ENCODE data around the gene WDR6.

The WDR6 gene

DNA sequence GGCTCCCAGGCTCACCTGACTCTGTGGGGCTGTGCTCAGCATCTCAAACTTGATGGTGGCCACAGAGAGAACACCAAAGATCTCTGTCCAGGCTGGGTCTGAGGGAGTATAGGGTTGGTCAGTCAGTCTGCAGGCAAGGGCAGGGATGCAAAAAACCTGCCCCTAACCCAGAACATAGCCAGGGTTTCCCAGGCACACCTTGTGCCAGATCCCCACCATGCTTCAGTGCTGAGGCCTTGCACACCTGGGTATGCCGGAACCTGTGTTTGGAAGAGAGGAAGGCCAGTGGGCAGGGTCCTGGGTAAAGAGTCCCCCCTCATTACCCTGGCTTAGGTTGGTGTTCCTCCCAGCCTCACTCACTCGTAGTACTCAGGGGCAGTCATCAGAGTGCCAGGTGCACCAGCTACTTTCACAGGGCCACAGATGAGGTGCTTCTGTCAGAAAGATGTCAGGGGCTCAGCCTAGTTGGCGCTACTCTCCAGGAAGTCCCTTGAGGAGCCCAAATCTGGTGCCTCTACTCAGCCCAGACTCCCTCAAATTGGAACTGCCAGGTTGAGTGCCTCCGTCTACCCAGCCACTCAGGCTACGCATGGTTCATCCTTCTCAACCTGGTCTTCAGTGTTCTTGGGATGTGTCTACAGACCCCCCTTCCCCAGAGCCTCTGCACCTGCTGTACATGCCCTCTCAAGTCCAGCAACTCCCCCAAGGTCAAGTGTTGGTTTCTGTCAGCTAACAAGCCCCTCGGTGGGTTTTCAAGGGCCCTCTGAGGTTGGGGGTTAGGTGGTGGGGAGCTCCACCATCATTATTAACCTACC lies 9.4 kb downstream of the WDR6 start:
- DNase-seq, result no peak

DNA sequence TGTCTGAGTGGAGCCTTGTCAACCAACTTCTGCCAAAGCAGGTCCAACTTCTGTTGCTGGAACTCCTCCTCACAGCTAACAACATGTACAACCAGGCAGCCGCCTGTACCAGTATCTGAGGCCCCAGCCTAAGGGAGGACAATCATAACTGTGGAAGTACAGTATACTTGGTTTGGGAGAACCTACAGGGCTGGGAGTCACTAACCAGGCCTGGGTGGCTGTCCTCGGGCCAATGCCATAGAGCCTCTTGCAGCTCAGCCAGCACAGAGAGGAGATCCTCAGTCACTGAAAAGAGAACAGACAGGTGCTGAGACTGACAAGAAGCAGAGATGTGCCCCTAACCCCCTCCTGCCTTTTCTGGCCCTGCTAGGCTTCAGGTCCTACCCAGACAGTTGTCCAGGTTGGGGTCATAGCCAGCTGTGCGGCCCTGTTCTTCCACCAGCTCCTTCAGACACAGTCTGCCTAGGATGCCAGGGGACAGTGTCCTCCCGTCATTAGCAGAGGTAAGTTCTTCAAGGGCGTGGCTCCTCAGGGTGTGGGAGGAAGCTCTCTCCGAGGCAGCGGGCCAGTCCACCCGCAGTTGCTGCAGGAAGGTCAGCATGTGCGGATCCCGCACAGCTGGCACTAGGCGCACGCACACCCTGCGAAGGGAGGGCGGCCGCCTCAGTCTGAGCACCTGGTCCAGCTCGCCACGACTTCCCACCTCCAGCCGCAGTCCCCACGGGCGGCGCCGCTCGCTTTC lies 10.2 kb downstream of the WDR6 start:
- peak; percentile 53 to 55 for DNase-seq

DNA sequence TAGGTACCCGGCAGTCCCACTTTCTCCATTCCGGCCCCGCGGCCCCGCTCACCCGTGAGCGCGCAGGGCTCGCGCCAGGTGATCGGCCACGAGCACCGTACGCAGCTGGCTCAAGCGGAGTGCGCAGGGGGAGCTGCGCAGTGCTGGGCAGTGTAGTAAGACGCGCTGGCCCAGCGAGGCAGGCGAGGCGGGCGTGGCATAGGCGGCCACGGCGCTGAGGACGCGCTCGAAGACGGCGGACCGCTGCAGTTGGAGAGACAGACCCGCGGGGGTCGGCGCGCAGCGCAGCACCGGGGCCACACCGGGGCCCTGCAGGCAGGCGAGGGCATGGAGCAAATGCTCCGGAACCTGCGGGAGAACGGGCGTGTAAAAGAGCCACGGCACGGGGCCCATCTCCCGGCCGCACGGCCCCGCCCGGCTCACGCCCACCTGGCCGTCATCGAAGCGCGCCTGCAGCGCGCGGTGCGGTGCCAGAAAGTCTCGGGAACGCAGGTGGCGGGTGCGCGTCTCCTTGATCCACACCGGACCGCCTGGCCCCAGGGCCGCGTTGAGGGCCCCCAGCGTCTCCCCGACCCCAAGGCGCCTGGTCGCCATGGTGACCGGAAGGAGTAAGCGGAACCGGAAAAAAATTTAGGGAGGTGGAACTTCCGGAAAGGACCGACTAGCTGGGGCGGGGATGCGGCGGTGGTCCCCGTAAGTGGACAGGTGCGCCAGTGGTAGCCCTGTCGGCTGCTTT lies 10.9 kb downstream of the WDR6 start, which contains the start of gene DALRD3:
Gene DALRD3, minus strand, starts transcription at position 610 of the 736 bp plus-strand sequence. Its CDS starts 16 bp downstream, at position 594.
- peak; percentile 78 to 82 for DNase-seq

DNA sequence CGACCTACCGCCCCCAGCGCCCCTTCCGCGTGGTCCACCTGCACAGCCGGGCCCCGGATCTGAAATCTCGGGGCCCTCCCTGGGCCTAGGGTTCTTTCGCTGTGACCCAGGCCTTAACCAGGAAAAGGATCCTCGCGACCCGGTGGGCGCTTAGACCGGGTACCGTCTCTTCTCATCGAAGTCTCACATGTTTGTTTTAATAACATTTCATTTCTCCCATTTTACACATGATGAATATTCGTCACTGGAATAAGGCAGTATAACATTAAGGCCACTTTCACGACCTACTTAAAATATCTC lies 11.5 kb downstream of the WDR6 start:
- DNase-seq, result peak; percentile 68 to 77

DNA sequence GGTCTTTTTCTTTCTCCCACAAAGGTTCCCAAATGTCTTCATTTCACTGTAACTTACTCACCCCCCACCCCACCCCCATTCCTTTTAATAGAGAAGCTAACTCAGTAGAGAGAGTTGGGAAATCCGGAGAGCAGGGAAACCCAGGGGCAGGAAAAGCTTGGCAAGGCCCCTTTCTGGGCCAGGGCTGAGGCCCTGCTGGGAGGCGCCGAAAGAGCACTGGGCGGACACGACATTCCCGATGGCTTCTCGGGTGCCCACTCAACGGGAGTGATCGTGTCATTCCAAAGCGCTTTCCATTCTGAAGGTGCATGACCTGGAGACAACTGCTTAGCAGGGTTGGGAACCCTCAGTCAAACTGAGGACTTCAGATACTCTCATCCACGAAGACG lies 12.7 kb downstream of the WDR6 start:
- DNase-seq, result peak; percentile 41 to 61

DNA sequence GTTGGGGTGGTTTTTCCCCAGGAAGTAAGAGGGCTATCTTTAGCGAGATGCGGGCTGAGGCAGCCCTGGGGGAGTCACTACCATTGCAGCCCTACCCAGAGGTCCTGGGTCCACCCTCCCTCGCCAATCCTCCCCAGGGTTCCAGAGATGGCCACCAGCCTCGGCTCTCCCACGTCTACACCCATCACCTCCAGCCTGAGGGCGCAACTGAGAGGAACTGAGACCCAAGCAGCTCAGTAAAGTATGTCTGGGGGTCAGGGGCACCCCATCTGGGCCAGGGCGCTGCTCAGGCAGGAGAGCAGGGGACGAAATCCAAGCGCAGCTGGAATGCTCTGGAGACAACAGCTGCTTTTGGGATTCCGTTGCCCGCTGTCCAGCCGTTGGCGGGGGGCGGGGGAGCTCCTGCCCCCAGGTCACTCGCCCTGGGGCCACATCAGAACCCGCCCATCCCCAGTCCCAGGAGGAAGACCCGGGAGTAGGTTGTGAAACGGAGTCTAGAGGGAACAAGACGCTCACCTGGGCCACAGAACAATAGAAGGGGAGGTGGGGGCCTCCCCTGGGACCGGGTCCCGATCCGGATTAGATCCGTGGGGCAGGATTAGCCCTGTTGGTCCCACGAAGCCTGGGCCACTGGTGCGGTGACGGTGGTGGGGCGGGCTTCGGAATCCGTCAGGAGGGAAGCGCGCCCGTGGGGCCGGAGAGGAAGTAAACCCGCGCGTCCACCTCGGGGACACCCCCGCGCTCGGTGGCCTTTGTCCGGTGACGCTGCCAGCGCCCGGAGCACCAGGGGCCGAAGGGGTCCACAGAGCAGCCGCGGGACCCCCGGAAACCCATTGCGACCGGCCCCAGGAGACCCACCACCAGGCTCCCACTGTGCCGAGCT lies 13.4 kb downstream of the WDR6 start:
- peak; percentile 61 to 62 for DNase-seq

DNA sequence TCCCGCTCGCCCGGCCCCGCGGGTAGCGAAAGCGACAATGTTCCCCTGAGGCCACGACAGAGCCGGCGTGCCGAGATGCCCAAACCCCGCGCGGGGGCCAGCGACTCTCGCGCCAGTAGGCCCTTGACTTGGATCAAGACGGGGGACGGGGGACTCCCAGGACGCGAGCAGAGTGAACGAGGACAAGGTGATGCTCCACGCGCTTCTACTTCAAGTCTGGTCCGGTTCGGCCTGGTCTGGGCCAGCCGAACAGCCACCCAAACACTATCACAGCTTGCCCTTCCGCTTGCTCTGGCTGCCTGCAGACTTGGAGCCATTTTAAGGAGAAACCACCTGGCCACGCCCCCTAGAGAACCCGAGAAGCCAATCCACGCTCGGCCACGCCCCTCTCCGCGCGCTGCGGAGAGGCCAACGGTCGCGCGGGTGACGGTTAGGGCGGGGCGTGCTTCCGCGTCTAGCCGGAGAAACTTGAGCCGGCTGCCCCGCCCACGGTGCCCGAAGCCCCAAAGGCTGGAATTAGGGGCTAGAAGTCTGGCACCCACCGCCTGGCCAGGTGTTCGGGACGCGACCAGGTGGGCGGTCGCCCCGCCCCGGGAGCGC lies 14.1 kb downstream of the WDR6 start:
- DNase-seq, result peak; percentile 96 to 97

DNA sequence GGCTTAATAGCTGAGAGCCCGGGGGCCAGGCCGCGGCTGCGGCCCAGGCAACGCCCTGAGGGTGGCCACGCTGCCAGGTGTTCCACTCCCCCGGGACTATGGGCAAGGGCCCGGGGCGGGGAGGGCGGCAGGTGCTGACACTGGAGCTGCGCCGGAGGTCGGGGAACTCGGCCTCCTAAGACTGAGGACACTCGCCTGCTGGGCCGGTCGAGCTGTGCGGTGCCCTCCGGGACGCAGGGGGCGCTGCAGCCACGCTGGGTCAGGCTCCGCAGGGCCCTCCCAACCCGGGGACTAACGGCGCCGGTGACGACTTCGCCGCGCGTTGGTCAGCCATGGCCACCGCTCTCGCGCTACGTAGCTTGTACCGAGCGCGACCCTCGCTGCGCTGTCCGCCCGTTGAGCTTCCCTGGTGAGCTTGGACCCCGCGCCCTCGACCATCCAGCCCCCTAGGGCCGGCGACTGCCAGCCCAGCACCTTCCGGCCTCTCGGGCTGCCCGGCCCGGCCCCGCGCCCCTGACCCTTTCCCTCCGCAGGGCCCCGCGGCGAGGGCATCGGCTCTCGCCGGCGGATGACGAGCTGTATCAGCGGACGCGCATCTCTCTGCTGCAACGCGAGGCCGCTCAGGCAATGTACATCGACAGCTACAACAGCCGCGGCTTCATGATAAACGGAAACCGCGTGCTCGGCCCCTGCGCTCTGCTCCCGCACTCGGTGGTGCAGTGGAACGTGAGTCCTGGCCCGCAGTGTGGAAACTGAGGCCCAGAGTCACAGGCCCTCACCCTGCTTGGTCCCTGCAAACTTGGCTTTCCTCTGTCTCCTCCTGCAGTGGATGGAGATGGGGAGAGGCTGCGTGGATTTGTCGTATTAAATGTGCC lies 14.9 kb downstream of the WDR6 start, which contains the start of gene NDUFAF3:
Gene NDUFAF3, plus strand, starts transcription at position 309 of the 875 bp plus-strand sequence. Its CDS starts 24 bp downstream, at position 333.
- DNase-seq, result peak; percentile 70 to 78

DNA sequence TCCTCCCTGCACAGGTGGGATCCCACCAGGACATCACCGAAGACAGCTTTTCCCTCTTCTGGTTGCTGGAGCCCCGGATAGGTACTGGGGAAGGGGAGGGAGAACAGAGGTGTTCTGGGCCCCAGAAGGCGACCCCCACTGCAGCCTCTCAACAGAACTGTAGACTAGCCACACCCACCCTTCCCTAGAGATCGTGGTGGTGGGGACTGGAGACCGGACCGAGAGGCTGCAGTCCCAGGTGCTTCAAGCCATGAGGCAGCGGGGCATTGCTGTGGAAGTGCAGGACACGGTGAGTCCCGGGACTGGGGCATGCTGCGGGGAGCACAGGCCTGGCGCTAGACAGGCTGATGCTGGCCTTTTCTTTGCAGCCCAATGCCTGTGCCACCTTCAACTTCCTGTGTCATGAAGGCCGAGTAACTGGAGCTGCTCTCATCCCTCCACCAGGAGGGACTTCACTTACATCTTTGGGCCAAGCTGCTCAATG lies 15.5 kb downstream of the WDR6 start:
- peak; percentile 35 to 42 for DNase-seq

DNA sequence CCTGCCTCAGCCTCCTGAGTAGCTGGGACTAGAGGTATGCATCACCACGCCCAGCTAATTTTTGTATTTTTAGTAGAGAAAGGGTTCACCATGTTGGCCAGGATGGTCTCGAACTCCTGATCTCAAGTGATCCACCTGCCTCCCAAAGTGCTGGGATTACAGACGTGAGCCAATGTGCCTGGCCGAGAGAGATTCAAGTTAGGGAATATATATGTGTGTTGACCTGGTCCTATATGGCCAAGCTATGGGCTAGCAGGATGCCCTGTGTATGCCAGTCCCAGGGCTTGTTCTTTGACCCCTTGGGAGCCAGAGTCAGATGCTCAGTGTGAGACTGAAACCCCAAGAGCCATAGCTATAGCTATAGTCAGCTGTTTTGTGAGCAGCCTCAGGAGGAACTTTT lies 16.6 kb downstream of the WDR6 start:
- no peak for DNase-seq

DNA sequence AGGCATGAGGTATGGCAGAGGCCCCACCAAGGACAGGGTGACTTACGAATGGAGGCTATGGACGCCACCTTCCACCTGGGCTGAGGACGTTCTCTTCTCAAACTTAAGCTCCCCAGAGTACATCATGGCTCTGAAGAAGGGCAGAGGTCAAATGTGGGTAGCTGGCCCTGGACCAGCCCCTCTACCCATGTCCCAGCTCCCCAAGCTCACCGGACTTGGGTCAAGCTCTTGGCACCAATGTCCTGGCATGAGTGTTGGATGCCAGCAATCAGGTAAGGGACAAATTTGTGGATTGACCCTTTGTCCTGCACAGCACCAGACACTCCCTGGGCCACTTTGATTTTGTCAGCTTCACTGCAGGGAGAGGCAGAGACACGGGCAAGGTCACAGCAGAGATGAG lies 17.3 kb downstream of the WDR6 start:
- no peak for DNase-seq

DNA sequence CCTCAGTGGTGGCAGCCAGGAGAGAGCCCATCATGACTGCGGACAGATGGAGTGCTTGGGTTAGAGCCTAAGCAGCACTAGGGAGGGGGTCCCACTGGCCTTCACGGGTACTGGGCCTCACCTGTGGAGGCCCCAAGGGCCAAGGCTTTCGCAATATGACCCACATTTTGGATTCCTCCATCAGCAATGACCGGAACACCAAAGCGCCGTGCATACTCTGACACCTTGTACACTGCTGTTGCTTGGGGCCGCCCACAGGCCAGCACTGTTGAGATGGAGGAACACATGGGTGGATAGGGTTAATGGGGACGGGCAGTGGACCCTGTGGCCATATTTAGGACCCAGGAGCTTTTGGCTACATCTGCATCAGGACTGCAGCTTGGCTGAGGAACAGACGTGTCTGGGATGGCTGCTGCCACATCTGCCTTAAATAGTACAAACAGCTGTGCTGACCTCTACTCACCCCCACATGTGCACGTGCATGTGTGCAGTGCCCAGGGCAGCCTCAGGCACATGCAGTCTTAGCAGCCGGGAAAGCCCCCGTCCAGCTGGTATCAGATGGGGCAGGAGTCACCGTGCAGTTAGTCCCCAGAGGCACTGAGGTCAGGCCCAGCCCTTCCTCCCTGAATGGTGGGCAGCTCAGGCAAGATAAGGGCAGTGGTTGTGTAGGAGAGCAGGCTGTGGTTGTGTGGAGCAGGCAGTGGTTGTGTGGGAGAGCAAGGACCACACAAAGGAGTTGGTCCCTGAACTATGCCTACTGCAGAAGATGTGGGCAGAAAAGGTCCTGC lies 18.0 kb downstream of the WDR6 start:
- DNase-seq, result no peak

DNA sequence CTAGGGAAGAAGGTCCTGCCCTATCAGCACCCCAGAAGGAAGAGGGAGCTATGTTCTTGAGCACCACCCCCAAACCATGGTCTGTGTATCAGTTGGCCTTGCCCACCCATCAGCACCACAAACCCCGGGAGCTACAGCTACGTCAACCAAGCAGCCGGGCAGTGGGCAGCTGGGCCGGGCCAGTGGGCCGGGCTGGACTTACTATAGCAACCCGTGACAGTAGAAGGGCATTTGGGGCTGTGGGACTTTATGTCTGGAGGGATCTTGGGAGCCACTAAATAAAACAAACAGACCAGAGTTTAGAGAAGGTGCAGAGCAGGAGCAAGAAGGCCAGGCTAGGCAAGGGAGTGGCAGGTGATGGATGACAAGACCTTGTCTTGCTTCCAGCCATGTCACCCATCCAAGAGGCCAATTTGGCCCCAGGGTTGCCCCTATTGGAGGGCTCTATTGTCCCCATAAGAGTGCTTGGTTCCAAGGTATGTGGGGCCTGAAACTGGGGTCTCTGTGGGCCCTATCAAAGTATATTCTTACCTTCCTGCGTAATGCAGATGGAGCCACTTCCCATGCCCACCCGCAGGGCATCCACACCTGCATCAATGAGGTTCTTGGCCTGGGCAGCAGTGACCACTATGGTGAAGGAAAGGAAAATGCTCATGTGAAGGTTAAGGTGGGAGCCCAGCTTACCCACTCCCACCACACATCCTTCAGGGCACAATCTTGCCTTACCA lies 18.8 kb downstream of the WDR6 start:
- no peak for DNase-seq

DNA sequence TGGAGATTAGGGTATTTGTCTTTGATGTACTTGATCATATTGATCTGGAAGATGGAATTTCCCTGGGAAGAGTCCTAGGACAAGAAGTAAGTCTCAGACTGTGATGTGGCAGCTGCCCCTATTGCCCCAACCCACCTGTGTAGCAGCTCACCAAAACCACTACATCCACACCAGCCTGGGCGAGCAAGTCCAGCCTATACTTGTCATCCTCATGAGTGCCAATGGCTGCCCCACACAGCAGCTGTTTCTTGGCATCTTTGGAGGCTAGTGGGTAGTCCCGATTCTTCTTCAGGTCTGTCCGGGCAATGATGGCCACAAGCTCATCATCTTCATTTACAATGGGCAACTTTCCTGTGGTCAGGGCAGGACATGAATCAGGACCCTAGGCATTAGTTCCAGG lies 19.3 kb downstream of the WDR6 start:
- no peak for DNase-seq

DNA sequence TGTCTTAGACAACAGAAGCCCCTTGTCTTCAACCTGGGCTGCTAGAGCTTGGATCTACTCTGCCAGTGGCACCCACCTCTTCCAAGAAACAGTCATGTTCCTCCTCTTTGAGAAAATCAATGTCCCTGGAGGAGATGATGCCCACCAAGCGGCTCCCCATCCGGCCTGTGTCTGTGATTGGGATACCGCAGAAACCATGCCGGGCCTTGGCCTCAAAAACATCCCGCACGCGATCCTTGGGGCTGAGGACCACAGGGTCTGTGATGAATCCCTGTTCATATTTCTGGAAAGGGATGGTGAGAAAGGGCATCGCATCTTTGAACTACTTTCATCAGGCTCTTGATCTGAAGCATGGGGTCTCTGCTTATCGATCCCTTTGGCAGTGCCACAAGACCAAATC lies 20.4 kb downstream of the WDR6 start:
- DNase-seq, result no peak

DNA sequence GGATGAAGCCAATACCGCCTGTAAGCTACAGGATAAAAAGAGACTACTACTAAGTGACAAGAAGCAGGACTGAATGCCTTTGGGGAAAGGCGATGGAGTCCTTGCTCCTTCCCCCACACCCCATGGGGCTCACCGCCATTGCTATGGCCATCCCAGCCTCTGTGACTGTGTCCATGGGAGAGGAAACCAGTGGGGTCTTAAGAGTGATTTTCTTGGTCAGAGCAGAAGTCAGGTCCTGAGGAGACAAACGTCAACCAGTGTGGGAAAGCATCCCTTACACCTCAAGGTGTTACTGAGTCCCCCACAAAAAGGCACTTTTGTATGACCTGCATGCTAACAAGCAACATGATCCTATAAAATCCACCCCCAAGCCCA lies 21.1 kb downstream of the WDR6 start:
- no peak for DNase-seq

DNA sequence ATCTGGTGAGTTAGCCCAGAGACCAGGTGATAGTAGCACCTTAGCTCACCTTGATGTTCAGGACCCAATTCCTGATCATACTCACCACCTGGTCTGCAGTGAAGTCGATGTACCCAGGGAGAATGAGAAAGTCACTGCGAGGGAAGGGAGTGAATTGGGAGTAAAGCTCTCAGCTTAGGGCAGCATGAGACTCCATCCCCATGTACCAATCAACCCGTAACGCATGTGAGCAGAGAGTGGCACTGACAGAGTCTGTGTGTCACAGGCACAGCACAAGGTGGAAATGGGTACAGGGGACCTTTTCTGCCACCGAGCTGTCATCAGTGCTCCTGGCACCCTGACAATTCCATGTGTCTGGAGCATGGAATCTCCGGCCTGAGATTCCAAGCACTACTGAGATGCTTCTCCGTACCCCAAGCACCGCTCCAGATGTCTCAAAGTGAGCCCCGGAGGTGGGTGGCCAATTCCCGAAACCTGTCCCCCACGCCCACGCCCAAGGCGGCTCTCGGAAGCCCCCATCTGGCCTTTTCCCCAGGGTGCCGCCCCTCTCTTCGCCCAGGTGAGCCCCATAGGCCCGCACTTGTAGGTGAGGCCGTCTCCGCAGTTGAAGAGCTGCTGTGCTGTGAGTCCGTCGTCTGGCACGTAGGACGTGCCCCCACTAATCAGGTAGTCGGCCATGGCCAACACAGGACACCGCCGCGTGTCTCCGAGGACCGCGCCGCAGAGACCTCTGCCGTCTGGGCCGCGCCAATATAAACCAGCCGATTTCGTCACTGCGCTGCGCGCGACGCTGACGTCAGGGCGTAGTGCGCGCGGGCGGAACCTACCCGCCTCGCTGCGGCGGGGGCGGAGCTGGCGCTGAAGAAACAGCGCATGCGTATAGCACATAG lies 21.7 kb downstream of the WDR6 start, which contains the start of gene IMPDH2:
Gene IMPDH2, minus strand, starts transcription at position 726 of the 890 bp plus-strand sequence. Its CDS starts 48 bp downstream, at position 678.
- DNase-seq, result peak; percentile 85 to 89

DNA sequence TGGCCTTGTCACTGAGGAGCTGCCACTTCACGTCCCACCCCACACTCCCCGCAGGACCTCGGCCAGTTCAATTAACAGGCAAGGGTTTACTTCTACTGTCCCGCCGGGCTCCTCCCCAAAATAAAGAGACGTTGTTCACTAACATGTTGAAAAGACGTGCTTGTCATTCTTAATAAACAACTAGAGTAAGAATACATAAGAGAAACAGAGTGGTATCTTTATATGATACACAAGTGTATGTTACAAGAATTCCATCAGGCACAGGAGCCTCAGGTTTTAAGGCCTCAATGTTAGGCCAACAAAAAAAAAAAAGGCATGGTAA lies 22.3 kb downstream of the WDR6 start:
- DNase-seq, result no peak
